Mesenchymal stem cell (in vitro differentiated cells and primary cell): ENCODE measurements around the gene ICAM5.

Experiments used
- DNase-seq: peaks from one replicate; pipeline ENCODE4 v3.0.0-alpha.2; 2013
- H2AFZ ChIP-seq: one replicate; pipeline ENCODE4 v1.6.1; 2013; ENCODE audit warnings: low read depth, mild to moderate bottlenecking, control low read depth, inconsistent platforms, low read length, moderate library complexity
- H2AK5ac ChIP-seq: 2 replicates; pipeline ENCODE4 v1.6.1; 2013; ENCODE audit warnings: low read length, moderate library complexity, mild to moderate bottlenecking, inconsistent platforms; ENCODE audit not compliant: severe bottlenecking
- H2BK120ac ChIP-seq: one replicate; pipeline ENCODE4 v1.6.1; 2013; ENCODE audit warnings: low read depth, mild to moderate bottlenecking, inconsistent platforms, low read length, moderate library complexity
- H2BK12ac ChIP-seq, 2 experiments: one replicate each; pipeline ENCODE4 v1.6.1; 2013; ENCODE audit warnings: inconsistent platforms in 2 of 2, low read length in 2 of 2, mild to moderate bottlenecking in 2 of 2, moderate library complexity in 2 of 2, control low read depth in 1 of 2
- H2BK15ac ChIP-seq: one replicate; pipeline ENCODE4 v1.6.1; 2013; ENCODE audit warnings: mild to moderate bottlenecking, low read depth, inconsistent platforms; ENCODE audit not compliant: poor library complexity, severe bottlenecking
- H2BK5ac ChIP-seq: 2 replicates; pipeline ENCODE4 v1.6.1; 2013; ENCODE audit warnings: low read depth, mild to moderate bottlenecking, low read length, control low read depth, inconsistent platforms; ENCODE audit not compliant: poor library complexity, severe bottlenecking
- H3K14ac ChIP-seq, 2 experiments: one replicate each; pipeline ENCODE4 v1.6.1; 2013; ENCODE audit warnings: inconsistent platforms in 2 of 2, low read length in 2 of 2, control low read depth in 1 of 2, mild to moderate bottlenecking in 1 of 2, moderate library complexity in 1 of 2
- H3K18ac ChIP-seq, 2 experiments: one replicate each; pipeline ENCODE4 v1.6.1; 2013; ENCODE audit warnings: inconsistent platforms in 2 of 2, low read length in 2 of 2, control low read depth in 1 of 2, low read depth in 1 of 2, mild to moderate bottlenecking in 1 of 2
- H3K23ac ChIP-seq, 2 experiments: one replicate each; pipeline ENCODE4 v1.6.1; 2013; ENCODE audit warnings: inconsistent platforms in 2 of 2, low read length in 2 of 2, mild to moderate bottlenecking in 2 of 2, moderate library complexity in 2 of 2, control low read depth in 1 of 2
- H3K27ac ChIP-seq: 2 replicates; pipeline ENCODE4 v1.5.1; 2013; ENCODE audit warnings: mild to moderate bottlenecking, moderate library complexity, low read length, control low read depth, inconsistent platforms; ENCODE audit not compliant: poor library complexity, severe bottlenecking
- H3K27me3 ChIP-seq, 2 experiments: 2 replicates each; pipeline versions ENCODE4 v1.6.1 to v1.7.0; 2013; ENCODE audit warnings: low read length in 2 of 2, mild to moderate bottlenecking in 2 of 2, moderate library complexity in 2 of 2, control low read depth in 1 of 2, inconsistent platforms in 1 of 2; ENCODE audit not compliant: control insufficient read depth in 1 of 2, insufficient read depth in 1 of 2
- H3K36me3 ChIP-seq, 2 experiments: 2 replicates each; pipeline versions ENCODE4 v1.6.1 to v1.7.0; 2013; ENCODE audit warnings: low read length in 2 of 2, control low read depth in 1 of 2, inconsistent platforms in 1 of 2, low read depth in 1 of 2, mild to moderate bottlenecking in 1 of 2; ENCODE audit not compliant: insufficient read depth in 2 of 2, control insufficient read depth in 1 of 2
- H3K4ac ChIP-seq, 2 experiments: one replicate each; pipeline ENCODE4 v1.6.1; 2013; ENCODE audit warnings: inconsistent platforms in 2 of 2, low read length in 2 of 2, mild to moderate bottlenecking in 2 of 2, moderate library complexity in 2 of 2, control low read depth in 1 of 2, low read depth in 1 of 2
- H3K4me1 ChIP-seq: 2 replicates; pipeline ENCODE4 v1.6.1; 2013; ENCODE audit warnings: low read depth, low read length, control low read depth; ENCODE audit not compliant: control insufficient read depth, insufficient read depth
- H3K4me2 ChIP-seq: 2 replicates; pipeline ENCODE4 v1.6.1; 2013; ENCODE audit warnings: low read length, mild to moderate bottlenecking, inconsistent platforms; ENCODE audit not compliant: poor library complexity, severe bottlenecking
- H3K4me3 ChIP-seq, 2 experiments: 2 replicates each; pipeline versions ENCODE4 v1.5.1 to v1.7.0; 2013; ENCODE audit warnings: low read length in 2 of 2, mild to moderate bottlenecking in 2 of 2, control low read depth in 1 of 2, low read depth in 1 of 2; ENCODE audit not compliant: insufficient read depth in 1 of 2
- H3K79me1 ChIP-seq: replicated peaks from 2 replicates; pipeline ENCODE4 v1.6.1; 2013; ENCODE audit warnings: mild to moderate bottlenecking, control low read depth, low read length, inconsistent platforms; ENCODE audit not compliant: poor library complexity, severe bottlenecking
- H3K9ac ChIP-seq: 2 replicates; pipeline ENCODE4 v1.7.0; 2013; ENCODE audit warnings: mild to moderate bottlenecking, low read length, moderate library complexity
- H3K9me3 ChIP-seq: 2 replicates; pipeline ENCODE4 v1.7.0; 2013; ENCODE audit warnings: mild to moderate bottlenecking, low read length; ENCODE audit not compliant: control insufficient read depth
- H4K8ac ChIP-seq: one replicate; pipeline ENCODE4 v1.6.1; 2013; ENCODE audit warnings: inconsistent platforms, mild to moderate bottlenecking, low read length, moderate library complexity
- H4K91ac ChIP-seq: one replicate; pipeline ENCODE4 v1.6.1; 2013; ENCODE audit warnings: mild to moderate bottlenecking, low read length, inconsistent platforms
- WGBS: methylation state at CpG from one replicate; pipeline ENCODE4 v1.1.7; 2013; ENCODE audit warnings: mixed read lengths; 5-methylcytosine and 5-hydroxymethylcytosine counted together

The ICAM5 gene

GRCh38 chr19:10270616-10271394 lies 18.9 kb upstream of the ICAM5 start, which contains the start of gene ICAM1:
TSS of gene ICAM1 (plus strand) at chr19:10271120. CDS start at chr19:10271160, 40 bp downstream.
- Histone ChIP-seq H3K27ac (no peak within 1 kb of the TSS), H2BK15ac (peak within 1 kb of the TSS; percentile 75), H3K9me3 (no peaks in the 10 kb centered on the region), H3K4me1 (peaks cover 23% of the 10 kb centered on the region), H3K4me2 (peak within 1 kb of the TSS; percentile 79), H3K18ac (peak within 1 kb of the TSS; percentile 71 to 94), H3K79me1 (no peaks in the 10 kb centered on the region), H3K23ac (peak within 1 kb of the TSS in 1 of 2 experiments; percentile 59), H3K4ac (peak within 1 kb of the TSS; percentile 84 to 89), H4K91ac (peak within 1 kb of the TSS; percentile 70), H4K8ac (peak within 1 kb of the TSS; percentile 96), H2AK5ac (peak within 1 kb of the TSS; percentile 49), H3K36me3 (peaks cover 9 to 11% of the 10 kb centered on the region in 2 experiments), H2BK120ac (peak within 1 kb of the TSS; percentile 91), H3K9ac (peak within 1 kb of the TSS; percentile 84), H3K27me3 (no peaks in the 10 kb centered on the region), H3K14ac (peak within 1 kb of the TSS in 1 of 2 experiments; percentile 80), H3K4me3 (peak within 1 kb of the TSS; percentile 43 to 79), H2BK12ac (peak within 1 kb of the TSS; percentile 51 to 96), H2BK5ac (peak within 1 kb of the TSS; percentile 35), H2AFZ (peak within 1 kb of the TSS; percentile 83)
- WGBS = 8% methylated on average over 51 of the region's 51 CpGs
- DNase-seq = peak; percentile 94

- Histone ChIP-seq H3K27me3 (no peaks in the 10 kb centered on the region), H2BK120ac (no peak overlapping the region), H3K23ac (no peak overlapping the region), H3K9me3 (no peaks in the 10 kb centered on the region), H3K4me1 (peaks cover 23% of the 10 kb centered on the region), H2BK5ac (peak overlapping the region; percentile 35), H2AFZ (no peak overlapping the region), H3K79me1 (no peaks in the 10 kb centered on the region), H3K14ac (peak overlapping the region in 1 of 2 experiments; percentile 80), H2AK5ac (peak overlapping the region; percentile 49), H2BK15ac (peak overlapping the region; percentile 75), H3K9ac (peak overlapping the region; percentile 84), H4K8ac (peak overlapping the region; percentile 96), H4K91ac (peak overlapping the region; percentile 43), H3K27ac (no peak overlapping the region), H3K4me3 (peak overlapping the region; percentile 26 to 79), H3K4ac (peak overlapping the region in 1 of 2 experiments; percentile 89), H2BK12ac (peak overlapping the region in 1 of 2 experiments; percentile 96), H3K36me3 (peaks cover 9 to 11% of the 10 kb centered on the region in 2 experiments), H3K18ac (peak overlapping the region; percentile 50 to 85), H3K4me2 (peak overlapping the region; percentile 79)
- DNase-seq = peak; percentile 85
- 62% methylated on average over 12 of the region's 12 CpGs for WGBS
Observed at GRCh38 chr19:10271543-10272086, 18.1 kb upstream of the ICAM5 start.

- WGBS = 97% methylated on average over 10 of the region's 10 CpGs
- H2AK5ac ChIP-seq = no peak overlapping the region
- no peak overlapping the region for H2BK5ac ChIP-seq
- no peak overlapping the region for H2BK15ac ChIP-seq
- H3K18ac ChIP-seq = no peak overlapping the region
- H2AFZ ChIP-seq = no peak overlapping the region
- no peaks in the 10 kb centered on the region for H3K79me1 ChIP-seq
- H3K36me3 ChIP-seq = peaks cover 14 to 25% of the 10 kb centered on the region in 2 experiments
- H2BK120ac ChIP-seq = no peak overlapping the region
- H4K8ac ChIP-seq = no peak overlapping the region
- no peak overlapping the region for H3K9ac ChIP-seq
- H3K23ac ChIP-seq = no peak overlapping the region
- H4K91ac ChIP-seq = no peak overlapping the region
- peak; percentile 17 for DNase-seq
- H3K4me2 ChIP-seq = no peak overlapping the region
- peaks cover 23% of the 10 kb centered on the region for H3K4me1 ChIP-seq
- no peaks in the 10 kb centered on the region for H3K9me3 ChIP-seq
- H3K27ac ChIP-seq = no peak overlapping the region
- H3K4ac ChIP-seq = no peak overlapping the region
- H2BK12ac ChIP-seq = no peak overlapping the region
- H3K14ac ChIP-seq = no peak overlapping the region
- H3K4me3 ChIP-seq = no peak overlapping the region
- no peaks in the 10 kb centered on the region for H3K27me3 ChIP-seq
Observed at GRCh38 chr19:10274589-10274988, 15.2 kb upstream of the ICAM5 start.
